ENCODE results near the gene LPP.

GRCh38 chr3:188706599-188706998 lies 552.6 kb downstream of the LPP start:
- TF ChIP-seq ZFX (CRISPR knock-in tag; IDR thresholded peaks at IDR 0.05) (no peak), RFX5 (IDR thresholded peaks at IDR 0.05; ENCODE audit: low read depth, low read length) (no peak), FOXJ3 (CRISPR knock-in tag; IDR thresholded peaks at IDR 0.05) (no peak), ZNF766 (CRISPR knock-in tag; conservative IDR thresholded peaks at IDR 0.05) (no peak), JUND (IDR thresholded peaks at IDR 0.05; ENCODE audit: borderline replicate concordance, low read depth, low read length) (no peak), JUND (tag; IDR thresholded peaks at IDR 0.05; ENCODE audit: borderline replicate concordance, low read depth, low read length) (no peak), POLR2A (conservative IDR thresholded peaks at IDR 0.05) (no peak), ZNF121 (CRISPR knock-in tag; conservative IDR thresholded peaks at IDR 0.05) (no peak), MEF2A (IDR thresholded peaks at IDR 0.05; ENCODE audit: control insufficient read depth, low read depth, low read length) (no peak)
- TF ChIP-seq, protein P1, sequence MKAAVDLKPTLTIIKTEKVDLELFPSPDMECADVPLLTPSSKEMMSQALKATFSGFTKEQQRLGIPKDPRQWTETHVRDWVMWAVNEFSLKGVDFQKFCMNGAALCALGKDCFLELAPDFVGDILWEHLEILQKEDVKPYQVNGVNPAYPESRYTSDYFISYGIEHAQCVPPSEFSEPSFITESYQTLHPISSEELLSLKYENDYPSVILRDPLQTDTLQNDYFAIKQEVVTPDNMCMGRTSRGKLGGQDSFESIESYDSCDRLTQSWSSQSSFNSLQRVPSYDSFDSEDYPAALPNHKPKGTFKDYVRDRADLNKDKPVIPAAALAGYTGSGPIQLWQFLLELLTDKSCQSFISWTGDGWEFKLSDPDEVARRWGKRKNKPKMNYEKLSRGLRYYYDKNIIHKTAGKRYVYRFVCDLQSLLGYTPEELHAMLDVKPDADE (conservative IDR thresholded peaks at IDR 0.05; ENCODE audit: control insufficient read depth, low read depth, low read length) = no peak

Measured in K562 (cell line).